HG03457 (cell line): ENCODE measurements around the gene ARFGAP1.

Experiments used
- ATAC-seq: cut with Tn5 transposase; IDR thresholded peaks from one replicate; pipeline ENCODE4 v1.9.1; 2021; ENCODE audit warnings: moderate number of reproducible peaks; ENCODE audit not compliant: unreplicated experiment

The ARFGAP1 gene

DNA sequence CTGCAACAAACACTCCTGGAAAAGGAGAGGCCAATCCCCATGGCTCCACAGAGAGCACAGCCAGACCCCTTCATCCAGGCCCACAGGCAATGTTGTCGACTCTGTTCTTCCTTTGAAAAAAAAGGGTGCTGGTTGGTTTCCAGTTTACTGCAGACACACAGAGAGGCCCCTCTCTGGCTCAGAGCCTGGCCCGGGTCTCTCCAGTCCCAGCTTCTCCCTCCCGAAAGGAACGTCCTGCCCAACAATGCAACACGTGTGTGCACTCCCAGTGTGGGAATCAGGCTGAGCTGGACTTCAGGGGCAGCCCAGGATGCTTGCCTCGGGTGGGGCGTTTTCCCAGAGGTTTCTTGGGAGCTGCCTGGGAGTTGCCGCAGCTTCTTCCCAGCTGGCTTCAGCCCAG is 13.8 kb upstream of the ARFGAP1 start:
- ATAC-seq = no peak

DNA sequence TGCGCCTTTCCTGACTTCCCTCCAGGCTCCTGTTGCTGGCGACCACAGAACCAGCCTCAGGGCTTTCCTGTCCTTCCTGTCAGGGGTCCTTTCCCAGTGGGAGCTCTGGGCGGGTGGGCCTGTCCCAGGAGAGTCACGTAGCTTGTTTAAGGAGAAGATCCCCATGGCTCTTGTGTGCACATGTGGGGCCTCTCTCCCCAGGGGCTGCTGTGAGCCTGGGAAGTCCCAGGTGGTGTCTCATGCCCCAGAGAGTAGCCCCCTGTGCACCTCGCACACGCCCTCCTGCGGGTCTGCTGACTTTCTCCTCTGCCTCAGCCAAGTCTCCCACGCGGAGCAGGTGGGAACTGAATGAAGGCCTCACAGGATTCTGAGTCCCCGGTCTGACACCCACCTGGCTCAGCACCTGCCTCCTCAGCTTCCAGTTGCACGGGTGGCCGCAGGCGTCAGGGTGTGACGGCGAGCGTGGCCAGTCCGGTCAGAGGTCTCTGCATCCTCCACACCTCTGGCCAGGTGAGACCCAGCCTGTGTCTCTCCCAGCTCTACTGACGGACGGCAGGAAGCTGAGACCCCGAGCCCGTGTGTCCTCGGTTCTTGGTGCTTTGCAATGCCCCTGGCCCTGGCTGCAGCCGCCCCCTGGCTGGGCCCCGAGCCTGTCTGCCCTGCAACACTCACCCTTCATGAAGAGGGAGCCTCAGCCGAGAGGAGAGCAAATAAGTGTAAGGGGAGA is 12.7 kb upstream of the ARFGAP1 start:
- ATAC-seq = no peak

DNA sequence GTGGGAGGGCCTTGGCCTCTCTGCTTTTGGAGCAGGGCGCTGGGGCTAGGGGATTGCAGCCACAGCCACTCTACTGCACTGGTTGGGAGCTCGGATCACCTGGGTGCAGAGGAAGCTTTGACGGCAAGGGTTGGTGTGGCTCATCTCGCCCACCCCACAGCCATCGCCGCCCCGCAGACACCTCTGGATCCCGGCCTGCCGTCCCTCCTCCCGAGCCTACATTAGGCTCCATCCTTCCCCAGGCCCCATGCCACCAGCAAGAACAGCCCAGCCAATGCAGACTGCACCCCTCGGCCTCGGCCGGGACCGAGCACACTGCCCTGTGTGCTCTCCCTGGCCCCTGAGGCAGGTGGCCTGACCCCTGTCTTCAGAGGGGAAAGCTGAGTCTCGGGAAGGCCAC is 12.1 kb upstream of the ARFGAP1 start:
- no peak for ATAC-seq

DNA sequence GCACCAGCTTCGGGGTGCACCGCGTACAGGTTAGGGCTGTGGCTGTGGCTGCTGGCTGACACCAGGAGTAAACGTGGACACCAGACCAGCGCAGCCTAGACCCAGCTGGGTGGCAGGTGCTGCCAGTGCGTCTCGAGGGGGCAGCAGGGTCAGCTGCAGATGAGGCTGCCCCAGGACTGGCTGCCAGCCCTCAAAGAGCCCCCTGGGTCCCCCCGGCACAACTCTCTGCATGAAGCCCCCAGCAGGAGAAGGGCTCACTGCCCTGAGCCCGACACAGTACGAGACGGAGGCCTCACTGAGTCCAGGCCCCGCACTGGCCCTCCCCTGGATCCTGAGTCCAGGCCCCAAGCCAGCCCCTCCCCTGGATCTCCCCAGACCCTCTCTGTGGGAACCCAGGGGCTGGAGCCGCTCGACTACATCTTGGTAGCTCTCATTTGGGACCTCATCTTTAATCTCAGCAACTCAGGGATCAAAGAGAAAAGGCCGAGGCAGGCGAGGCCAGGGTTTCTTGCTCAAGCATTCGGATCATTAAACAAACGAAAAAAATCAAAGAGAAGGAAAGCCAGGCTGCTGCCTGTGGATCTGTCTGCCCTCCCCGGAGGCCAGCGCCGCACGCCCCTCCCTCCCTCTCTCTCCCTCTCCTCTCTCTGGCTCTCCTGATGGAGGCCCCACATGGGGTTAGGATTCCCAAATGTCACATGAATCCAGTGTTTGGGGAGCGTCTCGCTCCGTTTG is 11.4 kb upstream of the ARFGAP1 start:
- ATAC-seq = no peak

DNA sequence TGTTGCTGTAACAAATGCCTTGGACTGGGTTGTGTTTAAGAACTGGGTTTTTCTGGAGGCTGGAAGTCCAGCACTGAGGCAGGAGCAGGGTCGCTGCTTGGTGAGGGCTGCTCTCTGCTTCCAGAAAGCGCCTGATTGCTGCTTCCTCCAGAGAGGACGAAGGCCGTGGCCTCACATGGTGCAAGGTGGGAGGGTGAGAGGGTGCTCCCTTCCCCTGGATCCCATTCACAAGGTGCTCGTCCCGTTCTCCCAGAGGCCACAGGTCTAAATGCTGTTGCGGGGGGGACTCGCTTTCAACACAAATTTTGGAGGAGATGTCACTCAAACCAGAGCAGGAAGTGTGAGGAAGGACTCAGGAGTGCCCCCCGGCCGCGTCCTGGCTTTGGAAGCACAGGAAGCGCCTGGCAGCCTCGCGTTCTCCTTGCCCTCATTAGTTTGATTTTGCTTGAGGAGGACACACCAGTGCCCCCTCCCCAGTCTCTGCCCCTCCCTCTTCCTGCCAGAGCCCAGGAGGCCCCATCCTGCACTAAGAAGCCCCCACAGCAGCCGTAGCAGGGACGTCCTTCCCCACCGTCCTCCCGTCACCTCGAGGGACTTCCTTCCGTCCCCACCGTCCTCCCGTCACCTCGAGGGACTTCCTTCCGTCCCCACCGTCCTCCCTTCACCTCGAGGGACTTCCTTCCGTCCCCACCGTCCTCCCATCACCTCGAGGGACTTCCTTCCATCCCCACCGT is 10.7 kb upstream of the ARFGAP1 start:
- no peak for ATAC-seq

DNA sequence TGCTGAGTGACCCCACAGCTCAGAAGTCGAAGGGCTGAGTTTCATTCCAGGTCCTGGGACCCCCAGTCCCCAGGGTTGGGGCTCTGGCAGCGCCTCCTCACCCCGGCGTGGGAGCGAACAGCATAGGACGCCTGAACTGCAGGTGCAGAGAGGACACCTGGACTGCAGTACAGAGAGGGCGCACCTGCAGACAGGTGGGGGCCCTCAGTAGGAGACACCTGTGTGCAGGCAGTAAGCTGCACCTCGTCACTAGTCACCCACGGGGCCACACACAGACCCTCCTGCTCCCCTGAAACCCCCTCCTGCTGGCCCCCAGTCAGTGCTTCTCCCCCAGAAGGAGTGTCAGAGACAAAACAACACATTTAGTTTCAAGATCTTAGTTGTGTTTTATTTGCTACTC is 9.8 kb upstream of the ARFGAP1 start:
- ATAC-seq = no peak

DNA sequence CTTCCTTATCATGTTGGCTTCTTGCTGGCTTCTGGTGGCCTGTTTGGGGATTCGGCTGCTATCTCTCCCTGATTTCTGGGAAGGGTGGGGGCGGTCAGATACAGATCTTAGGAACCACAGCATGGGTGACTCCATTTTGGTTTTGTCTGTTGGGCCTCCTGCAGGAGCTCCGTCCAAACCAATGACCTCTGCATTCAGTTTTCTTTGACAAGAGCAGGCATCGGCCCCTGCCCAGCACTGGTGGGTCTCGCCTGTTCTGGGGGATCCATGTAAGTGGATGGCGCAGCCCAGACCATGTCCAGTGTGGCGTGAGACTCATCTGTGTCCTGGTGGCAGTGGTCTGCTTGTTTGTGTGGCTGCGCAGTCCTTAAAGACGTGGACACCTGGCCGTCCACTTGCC is 8.6 kb upstream of the ARFGAP1 start:
- ATAC-seq = no peak

DNA sequence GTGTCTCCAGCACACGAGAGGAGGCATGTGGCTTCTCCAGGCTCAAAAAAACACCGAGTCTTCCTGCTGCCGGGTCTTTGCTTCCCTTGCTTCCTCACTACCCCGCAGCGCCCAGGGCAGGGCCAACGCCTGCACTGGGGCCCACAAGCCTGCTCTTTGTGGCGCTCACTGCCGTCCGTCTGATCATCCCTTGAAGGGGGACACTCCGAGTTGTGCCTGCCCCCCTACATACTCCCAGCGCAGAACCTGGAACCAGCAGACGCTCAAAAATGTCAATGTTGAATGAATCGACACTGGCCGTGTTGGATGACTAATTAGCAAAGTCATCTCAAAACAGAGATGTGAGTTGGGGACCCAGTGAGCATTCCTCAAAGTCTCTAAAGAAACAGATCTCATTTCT is 8.1 kb upstream of the ARFGAP1 start:
- ATAC-seq = no peak

DNA sequence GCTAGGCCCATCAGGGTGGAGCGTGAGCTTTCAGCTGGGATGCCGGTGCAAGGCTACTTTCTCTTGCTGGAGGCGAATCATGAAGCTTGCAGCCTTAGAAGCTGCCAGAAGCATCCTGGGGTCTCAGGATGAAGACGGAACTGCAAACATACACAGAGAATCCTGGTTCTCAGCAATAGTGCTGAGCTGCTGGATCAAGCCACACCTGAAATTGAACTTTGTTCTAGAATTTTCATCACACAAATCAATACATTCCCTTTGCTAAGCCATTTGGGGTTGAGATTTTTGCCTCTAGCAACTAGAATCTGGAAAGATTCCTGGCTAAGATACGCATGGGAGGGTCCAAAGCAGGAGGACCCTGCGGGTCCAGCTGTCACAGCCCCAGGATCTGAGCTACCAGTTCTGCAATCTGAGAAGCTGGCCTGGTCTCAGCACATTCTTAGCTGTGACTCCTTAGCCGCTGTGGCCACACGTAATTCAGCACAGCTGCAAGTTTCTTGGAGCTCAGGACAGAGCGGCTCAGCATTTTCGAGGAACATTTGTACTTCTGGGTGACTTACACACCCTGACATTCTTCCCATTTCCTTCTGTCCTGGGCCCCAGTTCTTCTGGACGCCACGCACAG is 6.6 kb upstream of the ARFGAP1 start:
- ATAC-seq = no peak

DNA sequence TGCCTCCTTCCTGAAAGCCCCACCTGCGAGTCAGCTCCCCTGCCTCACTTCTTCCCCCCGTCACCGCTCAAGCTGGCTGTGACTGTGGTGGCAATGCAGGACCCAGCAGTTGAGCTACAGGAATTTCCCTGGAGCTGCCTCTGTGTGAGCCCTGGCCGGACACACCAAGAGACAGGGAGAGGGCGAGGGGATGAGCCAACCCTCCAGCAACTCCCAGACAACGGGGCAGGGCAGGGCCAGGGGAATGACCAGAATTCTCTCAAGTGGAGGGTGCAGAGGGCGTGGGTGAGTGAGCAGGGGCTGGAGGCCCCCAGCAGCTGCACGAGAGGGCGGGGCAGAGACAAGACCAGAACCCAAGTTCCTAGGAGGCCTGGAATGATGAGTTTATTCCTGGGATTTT is 4.9 kb upstream of the ARFGAP1 start:
- no peak for ATAC-seq

DNA sequence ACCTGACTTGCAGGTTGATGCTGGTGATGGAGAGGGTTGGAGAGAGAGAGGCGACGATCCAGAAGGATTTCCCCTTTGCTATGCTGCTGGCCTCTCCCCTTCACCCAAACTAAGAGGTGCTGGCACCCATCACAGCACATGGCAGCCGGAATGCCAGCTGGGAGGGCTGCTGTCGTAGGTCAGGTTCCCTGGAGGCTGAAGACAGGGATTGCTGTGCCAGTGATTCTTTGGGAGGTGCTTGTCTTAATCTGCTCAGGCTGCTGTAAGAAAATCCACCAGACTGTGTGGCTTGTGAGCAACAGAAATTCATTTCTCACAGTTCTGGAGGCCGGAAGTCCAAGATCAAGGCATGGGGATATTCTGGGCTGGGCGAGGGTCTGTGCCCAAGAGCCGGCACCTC is 4.4 kb upstream of the ARFGAP1 start:
- no peak for ATAC-seq

DNA sequence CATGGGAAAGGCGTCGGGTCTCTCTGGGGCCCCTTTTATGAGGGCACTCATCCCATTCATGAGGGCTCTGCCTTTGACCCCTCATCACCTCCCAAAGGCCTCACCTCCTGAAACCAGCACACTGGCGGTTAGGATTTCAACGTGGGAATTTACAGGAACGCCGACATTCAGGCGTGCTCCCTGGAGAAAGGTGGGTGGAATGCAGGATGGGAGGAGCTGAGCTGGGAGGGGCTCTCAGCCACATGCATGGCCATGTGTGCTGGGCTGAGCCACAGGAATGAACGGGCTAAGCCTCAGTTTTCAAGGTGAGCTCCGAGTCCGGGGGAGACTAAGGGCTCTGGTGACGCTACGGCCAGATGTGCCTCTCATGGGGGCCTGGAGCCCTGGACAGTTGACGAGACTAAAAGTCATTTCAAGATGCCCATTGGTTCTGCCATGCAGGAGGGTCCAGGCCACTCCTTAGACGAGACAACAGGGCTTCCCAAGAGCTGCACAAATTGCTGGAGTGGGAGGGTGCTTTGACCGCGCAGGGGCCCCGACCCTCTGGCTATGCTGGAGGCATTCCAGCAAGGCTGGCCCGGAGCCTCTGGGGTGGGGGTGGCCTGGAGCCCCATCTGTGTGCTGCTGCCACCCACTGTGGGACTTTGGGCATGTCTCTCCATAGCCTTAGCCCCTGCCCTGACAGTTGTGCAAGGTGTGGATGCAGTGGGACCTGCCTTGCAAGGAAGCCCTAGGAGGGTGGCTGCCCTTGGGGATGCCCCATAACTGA is 3.8 kb upstream of the ARFGAP1 start:
- ATAC-seq = no peak

DNA sequence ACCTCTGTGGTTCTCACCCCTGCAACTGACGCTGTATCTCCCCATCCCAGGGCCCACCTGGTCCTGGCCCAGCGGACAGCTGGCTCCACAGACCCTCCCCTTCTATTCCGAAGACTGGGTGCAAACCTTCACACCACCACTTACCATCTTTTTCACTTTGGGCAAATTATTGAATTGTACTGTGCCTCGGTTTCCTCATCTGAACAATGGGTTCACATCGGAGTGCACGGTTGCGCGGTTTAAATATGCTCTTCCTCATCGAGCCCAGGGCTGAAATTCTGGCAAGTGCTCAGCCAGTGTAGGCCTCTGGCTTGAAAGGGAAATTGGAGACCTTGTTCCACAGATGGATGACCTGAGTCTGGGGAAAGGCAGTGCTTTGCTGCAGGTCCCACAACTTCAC is 2.9 kb upstream of the ARFGAP1 start:
- no peak for ATAC-seq

DNA sequence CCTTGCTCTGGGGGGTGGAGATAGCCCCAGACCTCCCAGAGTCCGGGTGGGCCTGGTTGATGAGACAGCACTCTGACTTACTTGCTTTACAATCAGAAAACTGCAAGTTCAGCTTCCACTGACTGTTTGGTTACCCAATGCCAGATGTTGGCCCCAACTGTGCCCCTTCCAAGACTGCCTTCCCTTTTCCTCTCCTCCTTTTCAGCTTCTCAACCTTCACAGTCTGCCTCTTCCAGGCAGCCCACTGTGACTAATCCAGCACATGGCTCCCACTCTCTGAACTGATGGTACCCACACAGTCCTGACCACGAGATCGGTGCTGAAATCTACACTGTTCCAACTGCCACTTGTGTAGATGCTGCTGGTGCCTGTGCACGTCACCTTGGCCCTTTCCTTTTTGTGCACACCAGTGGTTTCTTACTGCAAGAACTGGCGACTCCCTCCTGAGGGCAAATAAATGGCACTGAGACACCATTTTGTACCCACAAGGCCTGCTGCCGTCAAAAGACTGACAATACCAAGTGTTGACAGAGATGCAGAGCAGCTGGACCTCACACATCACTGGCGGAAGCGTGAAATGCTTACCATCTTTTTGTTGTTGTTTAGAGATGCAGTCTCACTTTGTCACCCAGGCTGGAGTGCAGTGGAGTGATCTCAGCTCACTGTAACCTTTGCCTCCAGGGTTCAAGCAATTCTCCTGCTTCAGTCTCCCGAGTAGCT is 1.8 kb upstream of the ARFGAP1 start:
- no peak for ATAC-seq

DNA sequence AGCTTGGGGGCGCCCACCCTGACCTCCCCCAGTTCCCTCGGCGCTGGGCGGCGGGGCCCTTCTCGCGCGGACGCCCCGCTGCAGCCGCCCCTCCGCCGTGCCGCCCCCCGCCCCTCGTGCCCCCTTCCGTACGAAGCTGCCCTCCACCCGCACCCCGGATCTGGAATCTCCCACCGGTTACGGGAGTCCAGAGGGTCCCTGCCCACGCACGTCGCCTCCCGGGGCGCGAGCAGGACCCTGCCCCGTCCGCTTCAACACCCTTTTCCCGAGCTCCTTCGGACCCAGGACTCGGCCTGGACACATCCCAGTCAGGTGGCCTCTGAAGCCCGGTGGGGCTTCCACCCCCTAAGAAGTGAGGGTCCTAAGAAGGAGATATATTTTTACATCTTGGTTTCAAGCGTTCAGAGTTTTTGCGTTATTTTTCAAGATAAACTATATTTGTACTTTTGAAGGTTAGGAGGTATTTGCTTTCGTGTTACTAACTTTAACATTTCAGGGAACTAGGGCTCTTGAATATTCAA is 506 bp downstream of the ARFGAP1 start:
- ATAC-seq = no peak

DNA sequence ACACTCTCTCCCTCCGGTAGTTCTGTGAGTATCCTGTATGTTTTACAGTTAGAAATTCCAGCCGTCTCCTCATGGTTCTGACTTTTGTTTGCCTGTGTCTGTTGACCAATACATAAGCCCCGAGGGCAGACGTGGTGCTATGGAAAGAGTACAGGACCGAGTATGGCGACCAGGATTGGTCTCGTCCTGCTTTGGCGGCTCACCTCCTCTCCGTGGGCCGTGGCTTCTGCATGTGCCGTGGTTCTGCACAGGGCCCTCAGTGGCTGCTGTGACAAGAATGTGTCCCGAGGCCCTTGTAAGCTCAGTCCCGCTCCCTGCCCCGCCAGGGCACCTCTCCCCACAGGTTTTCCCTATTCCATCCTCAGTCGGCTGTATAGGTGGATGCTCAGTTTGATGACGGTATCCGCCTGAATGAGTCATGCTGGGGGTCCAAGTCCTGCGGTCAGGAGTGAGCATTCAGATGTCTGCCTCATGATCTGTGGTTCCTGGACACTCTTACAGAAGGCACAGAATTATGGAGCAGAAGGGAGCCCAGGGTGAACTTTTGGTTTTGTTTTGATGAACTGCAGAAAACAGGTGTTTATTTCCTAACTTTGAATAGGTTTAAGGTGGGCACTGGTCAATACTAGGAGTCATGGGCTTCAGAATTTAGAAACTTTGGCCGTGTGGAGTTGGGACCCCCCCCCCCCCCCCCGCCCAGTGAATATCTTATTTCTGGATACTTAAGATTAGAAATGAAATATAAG is 1.2 kb downstream of the ARFGAP1 start:
- ATAC-seq = no peak

DNA sequence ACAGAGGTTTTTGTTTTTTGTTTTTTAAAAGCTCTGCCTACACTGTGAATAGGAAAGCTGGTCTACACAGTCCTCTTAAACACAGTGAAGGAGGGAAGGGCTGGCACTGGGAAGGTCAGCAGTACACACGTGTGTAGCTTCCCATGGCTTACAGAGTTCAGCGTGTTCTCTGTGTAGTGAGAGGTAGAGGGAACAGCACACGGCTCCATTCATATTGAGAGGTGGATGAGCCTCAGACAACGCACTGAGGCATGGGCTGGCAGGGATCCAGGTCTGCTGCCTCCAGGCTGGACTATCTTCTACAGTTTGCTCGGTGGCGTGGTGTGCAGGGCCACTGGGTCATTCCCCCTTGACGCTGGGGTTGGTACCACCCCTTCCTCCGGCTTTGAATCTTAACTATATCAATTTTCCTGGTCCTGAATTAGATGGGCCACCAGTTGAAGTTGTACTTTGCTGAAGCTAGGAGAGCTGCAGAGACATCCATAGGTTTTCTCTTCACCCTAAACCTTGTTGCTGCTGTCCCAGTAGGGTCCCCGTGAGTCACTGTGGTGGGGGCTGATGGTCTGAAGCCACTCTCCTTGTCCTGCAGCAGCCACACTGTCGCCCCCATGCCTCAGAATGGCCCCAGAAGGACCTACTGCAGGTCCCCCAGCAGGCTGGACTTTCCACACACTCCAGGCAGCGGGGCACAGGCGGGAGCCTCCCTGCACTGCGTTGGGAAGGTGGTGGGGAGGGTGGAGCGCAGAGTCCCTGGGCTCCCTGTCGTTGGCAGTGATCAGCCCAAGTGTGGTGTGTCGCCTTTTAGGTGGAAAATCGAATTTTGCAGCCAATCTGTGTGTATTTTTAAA is 2.0 kb downstream of the ARFGAP1 start:
- ATAC-seq = no peak

DNA sequence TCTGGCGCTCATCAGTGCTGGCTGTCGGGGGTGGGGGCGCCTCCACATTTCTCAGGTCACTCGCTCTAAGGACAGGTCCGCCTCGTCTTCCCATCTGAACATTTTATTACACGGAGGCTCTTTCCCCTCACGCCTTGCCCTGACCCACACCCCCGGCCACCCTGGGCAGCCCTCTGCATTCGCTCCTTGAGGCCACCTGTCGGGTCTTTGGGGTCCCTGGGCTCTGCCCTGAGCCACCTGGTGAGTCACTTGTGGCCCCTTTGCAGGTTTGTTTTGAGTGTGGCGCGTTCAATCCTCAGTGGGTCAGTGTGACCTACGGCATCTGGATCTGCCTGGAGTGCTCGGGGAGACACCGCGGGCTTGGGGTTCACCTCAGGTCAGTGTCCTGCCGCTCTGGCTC is 3.2 kb downstream of the ARFGAP1 start:
- ATAC-seq = no peak
